GM10266 (cell line): ENCODE results near the gene CASP1.

Experiments used
- DNase-seq: peaks from one replicate; pipeline ENCODE4 v3.0.0; 2012; ENCODE audit errors: extremely low spot score
- TF ChIP-seq, protein P1 (sequence below): IDR thresholded peaks from 2 replicates; pipeline ENCODE4 v1.5.1; 2012; ENCODE audit warnings: mild to moderate bottlenecking, low read depth; ENCODE audit not compliant: control insufficient read depth, insufficient read depth; ENCODE audit errors: missing control alignments

The CASP1 gene

DNA sequence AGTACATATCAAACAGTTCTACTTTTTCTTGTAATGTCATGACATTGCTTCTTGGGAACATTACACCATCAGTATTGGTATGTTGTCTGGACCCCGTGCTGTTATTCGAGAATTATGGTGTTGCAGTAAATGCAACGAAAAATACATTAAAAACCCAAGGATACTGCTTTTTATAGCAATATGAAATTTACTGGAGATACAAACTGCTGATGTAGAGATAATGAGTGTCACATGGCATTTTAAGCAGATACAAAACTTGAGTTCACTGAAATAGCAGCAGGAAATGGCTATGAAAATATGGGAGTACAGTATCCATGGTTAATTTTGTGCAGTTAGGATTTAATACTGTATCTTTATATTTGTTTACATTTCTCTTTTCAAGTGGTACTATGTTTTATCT is 17.5 kb upstream of the CASP1 start:
- no peak for DNase-seq
- TF ChIP-seq, protein P1, sequence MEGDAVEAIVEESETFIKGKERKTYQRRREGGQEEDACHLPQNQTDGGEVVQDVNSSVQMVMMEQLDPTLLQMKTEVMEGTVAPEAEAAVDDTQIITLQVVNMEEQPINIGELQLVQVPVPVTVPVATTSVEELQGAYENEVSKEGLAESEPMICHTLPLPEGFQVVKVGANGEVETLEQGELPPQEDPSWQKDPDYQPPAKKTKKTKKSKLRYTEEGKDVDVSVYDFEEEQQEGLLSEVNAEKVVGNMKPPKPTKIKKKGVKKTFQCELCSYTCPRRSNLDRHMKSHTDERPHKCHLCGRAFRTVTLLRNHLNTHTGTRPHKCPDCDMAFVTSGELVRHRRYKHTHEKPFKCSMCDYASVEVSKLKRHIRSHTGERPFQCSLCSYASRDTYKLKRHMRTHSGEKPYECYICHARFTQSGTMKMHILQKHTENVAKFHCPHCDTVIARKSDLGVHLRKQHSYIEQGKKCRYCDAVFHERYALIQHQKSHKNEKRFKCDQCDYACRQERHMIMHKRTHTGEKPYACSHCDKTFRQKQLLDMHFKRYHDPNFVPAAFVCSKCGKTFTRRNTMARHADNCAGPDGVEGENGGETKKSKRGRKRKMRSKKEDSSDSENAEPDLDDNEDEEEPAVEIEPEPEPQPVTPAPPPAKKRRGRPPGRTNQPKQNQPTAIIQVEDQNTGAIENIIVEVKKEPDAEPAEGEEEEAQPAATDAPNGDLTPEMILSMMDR: no peak

DNA sequence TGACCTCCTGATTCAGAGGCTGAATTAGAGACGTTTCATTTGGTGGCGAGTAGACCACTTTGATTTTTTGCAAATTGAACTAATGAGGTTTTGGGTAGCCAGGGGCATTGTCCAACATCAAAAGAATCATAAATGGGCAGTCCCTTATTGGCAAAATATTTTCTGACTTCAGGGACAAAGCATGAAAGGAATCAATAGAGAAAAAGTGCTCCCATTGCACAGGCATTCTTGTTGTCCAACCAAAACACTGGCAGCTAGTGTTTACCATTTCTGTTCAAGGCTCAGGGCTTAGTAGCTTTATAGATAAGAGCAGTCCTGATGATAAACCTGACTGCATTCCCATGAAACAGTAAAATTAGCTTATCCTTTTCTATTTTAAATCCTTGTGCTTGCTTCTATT is 16.6 kb upstream of the CASP1 start:
- DNase-seq: no peak
- TF ChIP-seq, protein P1: no peak

DNA sequence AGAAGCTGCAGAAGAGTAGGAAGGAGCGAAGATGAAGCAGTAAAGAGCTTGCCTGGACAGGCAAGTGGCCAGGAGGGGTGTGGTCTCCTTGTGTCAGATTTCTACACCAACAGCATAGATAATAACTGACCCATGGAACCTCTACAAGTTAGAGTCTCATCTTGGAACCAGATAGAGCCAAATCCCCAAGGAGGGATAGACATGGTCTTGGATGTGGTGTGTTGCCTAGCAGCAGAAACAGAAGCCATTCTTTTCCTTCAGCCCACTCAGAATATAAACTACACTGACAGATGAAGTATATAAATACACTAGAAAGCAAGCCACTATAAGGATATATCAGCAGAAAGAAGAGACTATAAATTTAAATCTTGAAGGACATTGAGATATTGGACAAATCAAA is 14.5 kb upstream of the CASP1 start:
- TF ChIP-seq, protein P1: no peak
- DNase-seq: no peak

DNA sequence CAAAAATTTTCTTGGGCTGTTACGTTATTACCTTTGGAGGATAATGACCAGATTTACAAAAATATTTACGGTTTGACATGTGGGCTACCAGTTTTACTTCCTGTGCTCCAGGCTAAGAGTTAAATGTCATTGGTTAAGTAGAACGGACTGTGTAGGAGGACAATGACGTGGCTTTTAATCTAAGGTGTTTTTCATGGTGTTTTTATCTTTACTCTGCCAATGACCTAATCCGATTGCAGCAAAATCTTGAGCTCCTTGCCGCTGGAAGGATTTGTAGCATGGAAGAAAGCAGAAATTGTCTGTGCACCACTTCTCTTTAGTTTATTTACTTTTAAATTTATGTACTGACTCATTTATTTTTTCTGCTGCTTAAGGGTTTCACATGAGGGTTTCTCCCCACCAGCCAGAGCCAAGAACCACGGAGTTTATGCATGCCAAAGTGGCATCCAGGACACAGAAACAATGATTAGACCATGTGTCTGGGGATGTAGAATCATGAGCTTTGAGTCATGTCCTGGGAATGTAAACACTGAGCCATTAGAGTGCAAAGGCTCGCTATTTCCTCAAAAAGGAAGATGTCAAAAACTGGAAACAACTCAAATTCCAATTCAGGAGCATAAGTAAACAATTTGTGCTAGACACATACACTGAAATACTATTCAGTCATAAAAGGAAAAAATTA is 12.1 kb upstream of the CASP1 start:
- DNase-seq: no peak
- TF ChIP-seq, protein P1: no peak

DNA sequence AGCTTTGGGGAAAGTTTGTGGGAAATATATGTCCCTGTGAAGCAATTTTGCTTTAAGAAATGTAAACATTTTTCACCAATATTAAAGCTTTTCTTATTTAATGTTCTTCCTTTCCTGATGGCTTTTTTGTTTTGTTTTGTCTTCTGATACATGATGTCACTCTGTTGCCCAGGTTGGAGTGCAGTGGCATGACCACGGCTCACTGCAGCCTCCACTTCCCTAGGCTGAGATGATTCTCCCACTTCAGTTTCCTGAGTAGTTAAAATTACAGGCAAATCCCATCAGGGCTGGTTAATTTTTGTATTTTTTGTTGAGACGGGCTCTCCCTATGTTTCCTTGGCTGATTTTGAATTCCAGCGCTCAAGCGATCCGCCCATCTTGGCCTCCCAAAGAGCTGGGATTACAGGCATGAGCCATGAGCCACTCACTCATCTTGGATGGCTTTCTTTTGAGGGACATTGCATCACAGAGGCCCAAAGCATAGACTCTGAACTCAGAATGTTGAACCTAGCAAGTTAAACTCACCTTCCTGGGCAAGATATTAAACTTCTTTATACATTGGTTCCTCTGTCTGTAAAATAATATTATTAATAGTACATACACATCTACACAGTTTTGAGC is 10.8 kb upstream of the CASP1 start:
- TF ChIP-seq, protein P1: no peak
- no peak for DNase-seq

DNA sequence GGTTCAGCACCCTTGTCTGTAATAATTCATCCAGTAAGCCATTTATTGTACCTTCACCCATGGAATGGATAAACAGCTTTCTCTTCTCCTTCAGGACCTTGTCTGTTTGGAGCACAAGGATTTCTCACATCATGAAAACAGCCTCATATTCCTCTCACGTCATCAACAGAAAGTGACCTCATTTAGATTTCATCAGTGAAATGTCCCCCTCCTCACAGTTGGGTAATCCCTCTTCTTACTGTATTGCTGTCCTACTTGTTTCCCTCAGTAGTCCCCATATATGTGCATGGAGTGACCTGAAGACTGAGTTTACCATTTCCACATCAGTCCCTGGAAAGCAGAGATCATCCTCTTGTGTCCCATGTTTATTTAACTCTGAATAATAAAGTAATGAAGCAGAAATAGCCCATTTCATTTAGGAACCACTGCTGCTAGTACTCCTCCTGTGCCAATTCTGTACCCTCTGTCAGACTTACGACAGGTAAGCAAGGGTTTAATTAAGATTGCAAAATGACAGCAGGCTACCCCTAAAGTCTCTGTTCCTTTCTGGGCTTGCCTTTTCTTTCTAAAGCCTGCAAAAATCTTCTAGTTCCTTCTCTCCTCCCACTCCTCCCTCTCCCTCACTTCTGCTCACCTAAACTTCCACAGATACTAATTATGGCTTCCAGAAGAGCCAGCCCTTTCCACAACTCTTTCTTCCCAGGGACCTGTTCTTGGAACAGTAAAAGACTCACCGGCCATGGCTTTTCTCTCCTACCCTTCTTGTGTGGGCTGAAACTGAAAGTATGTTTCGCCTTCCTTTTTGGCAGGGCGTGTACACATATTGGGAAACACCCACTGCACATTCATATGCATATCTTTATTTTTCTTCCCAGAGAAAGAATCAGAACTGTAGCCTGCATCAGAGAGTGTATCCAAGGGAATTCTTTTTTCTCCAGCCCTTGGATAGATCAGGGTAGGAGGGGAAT is 9.9 kb upstream of the CASP1 start, which contains the start of gene CARD16:
Gene CARD16, minus strand, starts transcription at position 779 of the 968 bp plus-strand sequence. Its CDS starts 38 bp downstream, at position 741.
- peak; percentile 27 for DNase-seq

DNA sequence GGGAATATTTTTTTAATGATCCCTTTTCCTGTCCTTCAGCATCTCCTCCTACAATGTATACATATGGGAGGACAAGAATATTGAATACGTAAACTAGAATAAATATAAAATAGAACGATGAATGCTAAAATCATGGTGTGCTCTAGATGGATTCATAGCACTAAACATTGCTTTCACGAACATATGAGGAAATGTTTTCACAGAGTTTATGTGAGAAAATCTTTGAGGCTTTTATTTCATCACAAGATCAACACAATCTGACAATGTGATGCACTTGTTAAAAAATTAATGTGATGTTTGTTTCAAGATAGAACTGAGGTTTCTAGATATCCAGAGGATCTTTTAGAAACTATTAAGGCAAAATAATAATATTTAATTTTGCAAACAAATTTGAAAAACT is 7.2 kb upstream of the CASP1 start:
- TF ChIP-seq, protein P1: no peak
- DNase-seq: no peak
